H1 (cell line): ENCODE data around the gene ARID5A. TPM values are rescaled to one million over a fixed set of nuclear protein-coding genes. Genes with fewer than 3 reads are reported as not detected.

Experiments used
- CTCF ChIA-PET: fragments of 300-600 bp; sonication (Branson Sonifier 250); formaldehyde crosslinking; loops from one replicate; lab custom pipeline; 2021; ENCODE audit not compliant: partially characterized antibody; lab: Charles Lee
- POLR2A ChIA-PET: fragments of 300-600 bp; sonication (Branson Sonifier 250); formaldehyde crosslinking; loops from one replicate; lab custom pipeline; 2021; ENCODE audit warnings: inconsistent platforms; ENCODE audit not compliant: partially characterized antibody; lab: Charles Lee
- DNase-seq, 2 experiments: peaks; one replicate each; pipeline versions ENCODE4 v3.0.0 to v3.0.0-alpha.2; 2010 to 2022; ENCODE audit warnings: low spot score in 2 of 2, low read depth in 1 of 2, mixed read lengths in 1 of 2
- FAIRE-seq: peaks from 2 replicates; lab custom pipeline; 2011; peaks lifted over from hg19 to GRCh38; lab: Jason Lieb, UNC
- H2AFZ ChIP-seq: 2 replicates; pipeline ENCODE4 v1.8.1; 2012; ENCODE audit warnings: low read length, inconsistent platforms
- H2AK5ac ChIP-seq: 2 replicates; pipeline ENCODE4 v1.6.1; 2013; ENCODE audit warnings: low read depth, low read length
- H2BK120ac ChIP-seq: replicated peaks from 2 replicates; pipeline ENCODE3; 2013; ENCODE audit warnings: low read depth, low read length, inconsistent platforms
- H2BK12ac ChIP-seq: 2 replicates; pipeline ENCODE4 v1.6.1; 2013; ENCODE audit warnings: low read depth, low read length
- H2BK15ac ChIP-seq: 2 replicates; pipeline ENCODE4 v1.6.1; 2013; ENCODE audit warnings: low read length
- H2BK20ac ChIP-seq: 2 replicates; pipeline ENCODE4 v1.6.1; 2013; ENCODE audit warnings: low read length
- H2BK5ac ChIP-seq: 2 replicates; pipeline ENCODE4 v1.6.1; 2013; ENCODE audit warnings: low read depth, low read length
- H3K14ac ChIP-seq: 2 replicates; pipeline ENCODE4 v1.6.1; 2013; ENCODE audit warnings: inconsistent platforms; ENCODE audit not compliant: insufficient read length
- H3K18ac ChIP-seq: 2 replicates; pipeline ENCODE4 v1.6.1; 2013; ENCODE audit warnings: low read length; ENCODE audit errors: extremely low read depth
- H3K23ac ChIP-seq: 2 replicates; pipeline ENCODE4 v1.6.1; 2013; ENCODE audit warnings: inconsistent platforms; ENCODE audit not compliant: insufficient read length
- H3K23me2 ChIP-seq: 2 replicates; pipeline ENCODE4 v1.6.1; 2013; ENCODE audit warnings: low read depth, low read length
- H3K27ac ChIP-seq: 2 replicates; pipeline ENCODE4 v1.6.1; 2011; ENCODE audit warnings: low read depth, low read length, inconsistent platforms
- H3K27me3 ChIP-seq, 4 experiments: replicated peaks in 1 of 4; 1 replicate in 1 of 4; 2 replicates in 3 of 4; pipeline versions ENCODE4 v1.6.1 to v1.8.1; 2011 to 2013; ENCODE audit warnings: low read length in 3 of 4, mild to moderate bottlenecking in 3 of 4, inconsistent platforms in 2 of 4, mixed read lengths in 2 of 4, moderate library complexity in 1 of 4; ENCODE audit not compliant: control insufficient read depth in 3 of 4, insufficient read depth in 3 of 4; ENCODE audit errors: extremely low read depth in 1 of 4
- H3K36me3 ChIP-seq, 4 experiments: 2 replicates each; pipeline versions ENCODE4 v1.6.1 to v1.8.1; 2011 to 2013; ENCODE audit warnings: mild to moderate bottlenecking in 4 of 4, low read length in 3 of 4, moderate library complexity in 2 of 4, control low read depth in 1 of 4, inconsistent platforms in 1 of 4; ENCODE audit not compliant: insufficient read depth in 4 of 4, control insufficient read depth in 2 of 4
- H3K4ac ChIP-seq: replicated peaks from 2 replicates; pipeline ENCODE3; 2013; ENCODE audit warnings: low read length, low read depth, mixed read lengths, inconsistent platforms; ENCODE audit not compliant: insufficient read length
- H3K4me1 ChIP-seq, 4 experiments: replicated peaks in 1 of 4; 1 replicate in 1 of 4; 2 replicates in 3 of 4; pipeline versions ENCODE4 v1.6.1 to v1.8.1; 2011 to 2013; ENCODE audit warnings: low read length in 3 of 4, inconsistent platforms in 2 of 4, mixed read lengths in 1 of 4; ENCODE audit not compliant: insufficient read depth in 4 of 4, control insufficient read depth in 3 of 4
- H3K4me2 ChIP-seq, 2 experiments: 2 replicates each; pipeline versions ENCODE4 v1.6.1 to v1.8.1; 2011 to 2013; ENCODE audit warnings: low read depth in 2 of 2, low read length in 2 of 2, control low read depth in 1 of 2, inconsistent platforms in 1 of 2, mild to moderate bottlenecking in 1 of 2; ENCODE audit not compliant: insufficient read depth in 1 of 2
- H3K4me3 ChIP-seq, 4 experiments: fragments of 200-600, 300-600 bp in 1 of 4; sonication (generic), shearing (Covaris generic), sonication (Bioruptor Twin) in 1 of 4; 2 replicates each; pipeline versions ENCODE4 v1.5.1 to v1.8.1; 2011 to 2016; ENCODE audit warnings: low read length in 4 of 4, low read depth in 3 of 4, control low read depth in 2 of 4, inconsistent platforms in 2 of 4, mild to moderate bottlenecking in 2 of 4, mixed read lengths in 1 of 4, moderate library complexity in 1 of 4; ENCODE audit not compliant: insufficient read depth in 2 of 4; ENCODE audit errors: extremely low read depth in 1 of 4
- H3K56ac ChIP-seq: replicated peaks from 2 replicates; pipeline ENCODE3; 2013; ENCODE audit warnings: low read depth, mild to moderate bottlenecking, mixed read lengths, low read length, inconsistent platforms; ENCODE audit not compliant: insufficient read length
- H3K79me1 ChIP-seq: 2 replicates; pipeline ENCODE4 v1.6.1; 2013; ENCODE audit warnings: low read depth, low read length, control low read depth
- H3K79me2 ChIP-seq, 2 experiments: 2 replicates each; pipeline versions ENCODE4 v1.6.1 to v1.8.1; 2012 to 2013; ENCODE audit warnings: low read length in 2 of 2, mild to moderate bottlenecking in 2 of 2, inconsistent platforms in 1 of 2; ENCODE audit not compliant: insufficient read depth in 2 of 2, control insufficient read depth in 1 of 2
- H3K9ac ChIP-seq, 4 experiments: replicated peaks in 1 of 4; 1 replicate in 1 of 4; 2 replicates in 3 of 4; pipeline versions ENCODE4 v1.6.1 to v1.8.1; 2011 to 2013; ENCODE audit warnings: low read depth in 3 of 4, low read length in 3 of 4, control low read depth in 2 of 4, mild to moderate bottlenecking in 2 of 4, moderate library complexity in 2 of 4, inconsistent platforms in 1 of 4; ENCODE audit errors: extremely low read depth in 1 of 4
- H3K9me3 ChIP-seq, 2 experiments: 2 replicates each; pipeline versions ENCODE4 v1.6.1 to v1.8.1; 2012 to 2013; ENCODE audit warnings: mild to moderate bottlenecking in 2 of 2, moderate library complexity in 2 of 2, control low read depth in 1 of 2, inconsistent platforms in 1 of 2, low read depth in 1 of 2, low read length in 1 of 2, mixed read lengths in 1 of 2; ENCODE audit not compliant: insufficient read depth in 2 of 2
- H4K20me1 ChIP-seq, 2 experiments: replicated peaks in 1 of 2; 2 replicates each; pipeline versions ENCODE3 to v1.8.1; 2011 to 2013; ENCODE audit warnings: inconsistent platforms in 2 of 2, low read length in 2 of 2, mild to moderate bottlenecking in 1 of 2; ENCODE audit not compliant: insufficient read depth in 2 of 2, control insufficient read depth in 1 of 2
- H4K5ac ChIP-seq: 2 replicates; pipeline ENCODE4 v1.6.1; 2013; ENCODE audit warnings: low read length, low read depth, mixed read lengths, inconsistent platforms; ENCODE audit not compliant: insufficient read length
- H4K8ac ChIP-seq: 2 replicates; pipeline ENCODE4 v1.8.0; 2013; ENCODE audit warnings: mild to moderate bottlenecking, moderate library complexity, low read length, inconsistent platforms; ENCODE audit not compliant: insufficient read depth; ENCODE audit errors: extremely low read depth
- H4K91ac ChIP-seq: replicated peaks from 2 replicates; pipeline ENCODE3; 2013; ENCODE audit warnings: low read length, mixed read lengths, inconsistent platforms; ENCODE audit not compliant: insufficient read length
- CREB1 ChIP-seq: IDR thresholded peaks from 2 replicates; pipeline ENCODE4 v1.6.1; 2012; ENCODE audit warnings: inconsistent platforms
- POU5F1 ChIP-seq: IDR thresholded peaks from 2 replicates; pipeline ENCODE4 v1.6.1; 2011; ENCODE audit warnings: low read depth, mild to moderate bottlenecking, low read length, moderate library complexity
- RXRA ChIP-seq: IDR thresholded peaks from 2 replicates; pipeline ENCODE4 v1.6.1; 2011; ENCODE audit warnings: low read depth, mild to moderate bottlenecking, low read length, moderate library complexity; ENCODE audit not compliant: insufficient read depth
- WGBS, 2 experiments: shearing (Covaris generic) in 1 of 2; methylation state at CpG; one replicate each; pipeline versions ENCODE4 v1.1.6 to v1.1.7; 2013 to 2015; ENCODE audit warnings: low lambda C conversion rate in 2 of 2, mixed read lengths in 2 of 2, inconsistent platforms in 1 of 2, low coverage in 1 of 2, missing lambda C conversion rate in 1 of 2; ENCODE audit not compliant: insufficient replicate concordance in 2 of 2, insufficient coverage in 1 of 2, insufficient read length in 1 of 2; ENCODE audit errors: extremely low coverage in 1 of 2, missing lambda C conversion rate in 1 of 2; 5-methylcytosine and 5-hydroxymethylcytosine counted together
- polyA plus RNA-seq, 7 experiments: library from polyadenylated mRNA; depleted of rRNA in 3 of 7; stranded (reverse) in 5 of 7; unstranded in 2 of 7; fragments of >200 nt in 5 of 7; fragments of 200-250 nt in 2 of 7; gene quantifications; 1 replicate in 5 of 7; 2 replicates in 1 of 7; 4 replicates in 1 of 7; pipeline versions ENCODE4 v1.2.1 to v1.2.3, GENCODE V29; 2011 to 2013; ENCODE audit warnings: missing spikeins in 2 of 7, mixed read lengths in 2 of 7
- total RNA-seq: library from RNA; stranded (reverse); fragmentation: NEBNext Ultra II Directional; extraction: Animal tissue kit (Norgen Biotek cat#: 25700); gene quantifications from 2 replicates; pipeline ENCODE4 v1.2.1, GENCODE V29; 2021

ARID5A gene
- total and polyA plus RNA-seq, 2 of the 8 experiments (the other 6 are each of a cell fraction or from before 2014, with no cell fraction given) = 3.3 to 5.3 TPM

DNA sequence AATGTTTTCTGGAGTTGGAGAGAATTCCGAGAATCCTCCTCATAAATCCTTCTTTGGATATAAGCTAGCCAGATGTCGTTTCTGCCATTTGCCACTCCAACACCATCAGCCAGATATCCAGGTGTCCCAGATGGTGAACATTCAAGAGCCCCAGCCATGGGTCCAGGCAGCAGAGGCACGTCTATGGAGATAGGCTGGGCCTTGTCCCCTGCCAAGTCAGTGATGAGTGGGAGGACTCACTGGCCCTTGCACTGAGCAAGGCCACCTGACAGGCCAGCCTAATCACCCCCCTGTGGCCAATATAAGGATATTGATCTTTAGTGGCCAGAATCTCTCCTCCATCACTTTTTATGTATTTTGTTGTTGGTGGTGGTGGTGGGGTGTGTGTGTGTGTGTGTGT lies 28.0 kb downstream of the ARID5A start:
- WGBS, 2 experiments = 83% methylated on average over 3 of the region's 3 CpGs; no CpG with 5 or more reads in 1 of the 2 experiments
- H3K27ac ChIP-seq = no peak overlapping the region
- H2BK5ac ChIP-seq = no peak overlapping the region
- H4K5ac ChIP-seq = no peak overlapping the region
- no peaks in the 10 kb centered on the region for H3K79me1 ChIP-seq
- H2AFZ ChIP-seq = no peak overlapping the region
- TF ChIP-seq RXRA (no peak), POU5F1 (no peak), CREB1 (no peak)
- H3K56ac ChIP-seq = no peak overlapping the region
- no peaks in the 10 kb centered on the region for H3K9me3 ChIP-seq
- no peak overlapping the region for H2BK120ac ChIP-seq
- no peak overlapping the region for H4K8ac ChIP-seq
- H3K23ac ChIP-seq = no peak overlapping the region
- H3K4ac ChIP-seq = no peak overlapping the region
- H3K27me3 ChIP-seq = no peaks in the 10 kb centered on the region
- no peak overlapping the region for H4K91ac ChIP-seq
- POLR2A ChIA-PET = interaction anchor here (0.7 to 1.0 kb wide), 3 partner anchors 10 to 246 kb away, joined by 3 read pairs; no protein-coding TSS in a partner anchor
- no peaks in the 10 kb centered on the region; the same call in 1 of the 2 replicates for H3K23me2 ChIP-seq
- H3K4me3 ChIP-seq = no peak overlapping the region
- 0 out of 4 replicates have a peak overlapping the region, but pooled peaks of 1 of the 2 experiments have one; percentile 44 for H3K4me2 ChIP-seq
- DNase-seq = no peak
- H3K14ac ChIP-seq = no peak overlapping the region
- H4K20me1 ChIP-seq = no peaks in the 10 kb centered on the region
- no peak overlapping the region for H2AK5ac ChIP-seq
- H2BK15ac ChIP-seq = no peak overlapping the region
- no peak overlapping the region for H3K9ac ChIP-seq
- no peak overlapping the region for H2BK12ac ChIP-seq
- FAIRE-seq = no peak
- H3K79me2 ChIP-seq = no peaks in the 10 kb centered on the region
- no peak overlapping the region for H3K18ac ChIP-seq
- H3K36me3 ChIP-seq = no peaks in the 10 kb centered on the region
- H2BK20ac ChIP-seq = no peak overlapping the region
- CTCF ChIA-PET = interaction anchor here (3.0 to 5.3 kb wide), 2 partner anchors 10 to 14 kb away, joined by 8 to 40 read pairs; no protein-coding TSS in a partner anchor
- peaks cover 0 to 8% (median 6%) of the 10 kb centered on the region in 4 experiments; a peak in 4 of 7 replicates for H3K4me1 ChIP-seq
